Activated CD8-positive, alpha-beta memory T cell treated with anti-CD3 and anti-CD28 coated beads, Interleukin-2, amount 50 U/mL, for 1 hour (primary cell): ENCODE results near the gene TRAPPC2L.
"Not testable (repeated sequence)": the region's sequence is repeated elsewhere in the genome, so short reads cannot be mapped to it uniquely, and the experiment has no call there.

Source experiments
- DNase-seq: peaks from one replicate; pipeline ENCODE4 v3.0.0-alpha.2; 2020; ENCODE audit errors: extremely low read depth

The TRAPPC2L gene

GRCh38 chr16:88818575-88818874 lies 38.4 kb upstream of the TRAPPC2L start:
- DNase-seq: no peak

DNA sequence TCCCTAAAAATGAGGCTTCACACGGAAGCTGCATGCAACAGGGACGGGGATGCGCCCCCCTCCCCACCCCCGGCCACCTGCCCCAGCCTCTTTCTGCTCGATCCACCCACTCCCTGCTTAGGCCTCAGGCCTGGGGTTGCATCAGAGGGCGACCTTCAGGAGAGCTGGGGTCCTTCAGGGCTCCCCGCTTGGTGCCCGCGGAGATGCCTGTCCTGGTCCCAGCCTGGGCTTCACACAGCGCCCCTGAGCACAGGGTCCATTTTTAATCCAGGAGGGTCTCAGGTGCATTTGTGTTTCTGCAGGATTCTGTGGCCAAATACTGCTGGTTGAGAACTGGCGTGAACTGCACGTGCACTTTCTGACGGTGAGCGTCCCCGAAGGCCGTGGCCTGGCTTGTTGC lies 37.8 kb upstream of the TRAPPC2L start:
- DNase-seq: no peak

- no peak for DNase-seq
These were observed 36.4 kb upstream of the TRAPPC2L start for GRCh38 chr16:88820385-88821025.

DNA sequence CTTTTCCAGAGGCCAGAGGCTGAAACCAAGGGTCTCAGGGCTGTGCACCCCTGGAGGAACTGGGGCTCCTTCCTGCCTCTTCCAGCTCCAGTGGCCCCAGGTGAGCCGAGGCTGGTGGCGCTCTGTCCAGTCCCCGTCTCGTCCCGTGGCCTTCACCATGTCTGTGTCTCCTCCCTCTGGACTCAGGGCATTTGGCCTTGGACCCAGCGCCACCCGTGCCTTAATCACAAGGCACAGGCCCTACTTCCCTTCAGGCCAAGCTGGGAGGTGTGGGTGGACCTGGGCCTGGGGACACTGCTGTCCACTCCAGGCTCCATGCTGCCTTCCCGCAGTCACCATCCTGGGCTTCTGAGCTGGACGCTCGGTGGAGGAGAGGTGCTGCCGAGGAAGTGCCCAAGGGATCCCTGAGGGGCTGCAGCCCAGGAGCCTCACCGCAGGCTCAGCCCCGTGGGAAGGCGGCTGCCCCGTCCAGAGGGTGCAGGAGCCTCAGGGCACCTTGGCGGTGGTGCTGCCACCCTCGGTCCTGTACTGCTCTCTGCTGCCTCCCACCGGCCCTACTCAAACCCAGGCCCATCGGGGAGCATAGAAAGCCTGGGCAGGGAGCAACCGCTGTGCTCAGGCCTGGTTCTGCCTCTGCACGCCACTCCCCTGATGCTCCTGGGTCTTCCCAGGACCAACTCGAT lies 35.6 kb upstream of the TRAPPC2L start:
- no peak for DNase-seq

DNA sequence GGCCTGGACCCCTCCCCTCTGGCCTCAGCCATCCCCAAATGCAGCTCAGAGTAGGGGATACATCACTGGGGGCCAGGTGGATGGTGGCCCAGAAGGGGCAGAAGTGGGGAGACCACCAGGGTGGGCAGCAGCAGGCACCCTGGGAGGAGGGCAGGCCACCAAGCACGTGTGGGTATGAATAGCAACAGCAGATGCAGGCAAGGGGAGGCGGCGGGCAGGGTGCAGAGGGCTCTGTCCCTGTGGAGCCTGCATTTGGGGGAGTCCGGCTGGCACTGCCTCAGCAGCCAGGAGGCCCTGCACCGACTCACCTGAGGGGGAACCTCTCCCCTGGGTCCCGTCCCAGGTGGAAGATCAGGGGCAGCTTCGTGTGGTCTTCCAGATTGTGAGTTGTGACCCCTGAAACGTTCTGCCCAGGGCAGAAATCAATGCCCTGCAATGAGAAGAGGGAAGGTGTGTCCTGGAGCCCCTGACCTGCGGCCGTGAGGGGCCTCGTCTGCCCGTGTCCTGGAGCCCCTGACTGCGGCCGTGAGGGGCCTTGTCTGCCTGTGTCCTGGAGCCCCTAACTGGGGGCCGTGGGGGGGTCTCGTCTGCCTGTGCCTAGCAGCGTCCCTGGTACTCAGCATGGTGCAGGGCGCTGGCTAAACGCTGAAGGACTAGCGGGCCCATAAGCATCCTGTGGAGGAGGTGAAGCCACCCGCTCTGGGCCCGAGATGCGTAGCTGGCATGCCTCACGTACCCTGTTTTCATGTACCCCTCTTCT lies 34.5 kb upstream of the TRAPPC2L start:
- DNase-seq: no peak

DNA sequence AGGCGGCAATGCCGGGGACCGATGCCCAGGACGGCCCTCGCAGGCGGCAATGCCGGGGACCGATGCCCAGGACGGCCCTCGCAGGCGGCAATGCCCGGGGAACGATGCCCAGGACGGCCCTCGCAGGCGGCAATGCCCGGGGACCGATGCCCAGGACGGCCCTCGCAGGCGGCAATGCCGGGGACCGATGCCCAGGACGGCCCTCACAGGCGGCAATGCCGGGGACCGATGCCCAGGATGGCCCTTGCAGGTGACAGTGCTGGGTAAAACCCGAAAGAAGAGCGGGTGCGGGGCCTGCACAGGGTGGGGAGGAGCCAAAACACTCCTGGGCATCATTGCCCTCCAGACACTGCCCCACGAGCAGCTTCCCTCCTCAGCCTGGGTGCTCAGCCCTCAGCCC lies 33.3 kb upstream of the TRAPPC2L start:
- not testable (repeated sequence) for DNase-seq

DNA sequence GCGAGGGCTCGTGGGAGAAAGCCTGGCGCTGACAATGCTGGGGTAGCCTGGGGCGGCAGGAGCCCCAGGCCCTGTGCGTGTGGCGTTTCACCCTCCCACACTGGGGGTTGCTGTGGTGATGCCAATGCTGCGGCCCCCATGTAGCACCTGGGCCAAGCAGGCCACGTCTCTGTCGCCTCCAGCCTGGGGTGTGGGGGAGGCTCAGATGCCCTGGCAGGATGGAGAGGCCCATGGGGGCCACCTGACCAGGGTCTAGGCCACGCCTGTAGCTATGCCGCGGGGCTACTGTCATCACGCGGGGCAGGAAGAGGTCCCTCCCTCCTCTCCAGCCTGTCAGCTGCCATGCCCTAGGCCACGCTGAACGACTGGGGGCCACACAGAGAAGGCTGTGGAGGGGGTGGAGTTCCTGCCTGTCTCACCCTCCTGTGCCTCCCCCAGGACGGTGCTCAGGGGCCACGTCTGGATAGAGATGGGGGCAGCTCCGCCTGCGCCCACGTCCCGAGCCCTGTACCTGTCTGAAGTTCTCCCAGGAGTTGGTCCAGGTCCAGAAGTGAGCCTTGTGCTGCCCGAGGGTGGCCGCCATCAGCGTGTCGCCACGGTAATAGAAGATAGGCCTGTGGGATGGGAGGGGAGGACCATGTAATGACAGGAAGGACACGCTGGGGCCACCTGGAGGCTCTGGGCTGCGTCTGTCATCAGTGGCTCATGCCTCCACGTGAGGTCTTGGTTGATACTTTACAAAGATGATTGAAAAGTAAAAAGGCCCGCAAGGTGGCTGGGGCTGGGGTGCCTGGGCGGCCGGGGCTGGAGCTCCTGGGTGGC lies 32.5 kb upstream of the TRAPPC2L start:
- DNase-seq: no peak

DNA sequence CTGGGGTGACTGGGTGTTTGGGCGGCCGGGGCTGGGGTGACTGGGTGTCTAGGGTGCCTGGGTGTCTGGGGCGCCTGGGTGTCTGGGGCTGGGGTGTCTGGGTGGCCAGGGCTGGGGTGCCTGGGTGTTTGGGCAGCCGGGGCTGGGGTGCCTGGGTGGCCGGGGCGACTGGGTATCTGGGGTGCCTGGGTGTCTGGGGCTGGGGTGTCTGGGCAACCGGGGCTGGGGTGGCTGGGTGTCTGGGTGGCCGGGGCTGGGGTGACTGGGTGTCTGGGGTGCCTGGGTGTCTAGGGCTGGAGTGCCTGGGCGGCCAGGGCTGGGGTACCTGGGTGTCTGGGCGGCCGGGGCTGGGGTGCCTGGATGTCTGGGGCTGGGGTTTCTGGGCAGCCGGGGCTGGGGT lies 31.8 kb upstream of the TRAPPC2L start:
- DNase-seq: no peak

GRCh38 chr16:88826070-88826840 lies 30.7 kb upstream of the TRAPPC2L start:
- no peak for DNase-seq

- no peak for DNase-seq
These were observed 29.2 kb upstream of the TRAPPC2L start for GRCh38 chr16:88827727-88828126.

GRCh38 chr16:88828711-88829110 lies 28.2 kb upstream of the TRAPPC2L start:
- DNase-seq: no peak

- DNase-seq: no peak
These were observed 26.7 kb upstream of the TRAPPC2L start for GRCh38 chr16:88830258-88830657.

- DNase-seq: no peak
These were observed 26.1 kb upstream of the TRAPPC2L start for GRCh38 chr16:88830783-88831182.

DNA sequence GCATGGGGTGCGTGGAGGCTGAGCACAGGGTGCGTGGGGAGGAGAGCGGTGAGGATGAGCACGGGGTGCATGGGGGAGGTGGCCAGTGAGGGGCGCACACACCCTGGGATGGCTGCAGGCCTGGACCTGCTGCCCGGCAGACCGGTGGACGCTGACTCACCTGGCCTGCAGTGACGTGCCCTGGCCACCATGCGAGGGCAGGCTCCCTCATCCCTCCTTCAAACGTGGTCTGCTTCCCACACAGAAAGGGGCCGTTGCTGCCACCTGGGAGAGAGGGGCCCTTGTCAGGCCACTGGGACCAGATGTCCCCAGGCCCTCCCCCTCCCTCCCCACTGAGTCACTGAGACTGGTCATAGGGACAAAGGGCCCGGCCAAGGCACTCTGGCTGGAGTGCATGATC lies 25.1 kb upstream of the TRAPPC2L start:
- no peak for DNase-seq

GRCh38 chr16:88833086-88833485 lies 23.8 kb upstream of the TRAPPC2L start:
- DNase-seq: no peak

GRCh38 chr16:88834670-88835069 lies 22.3 kb upstream of the TRAPPC2L start:
- no peak for DNase-seq

GRCh38 chr16:88835383-88835782 lies 21.5 kb upstream of the TRAPPC2L start:
- DNase-seq: no peak

DNA sequence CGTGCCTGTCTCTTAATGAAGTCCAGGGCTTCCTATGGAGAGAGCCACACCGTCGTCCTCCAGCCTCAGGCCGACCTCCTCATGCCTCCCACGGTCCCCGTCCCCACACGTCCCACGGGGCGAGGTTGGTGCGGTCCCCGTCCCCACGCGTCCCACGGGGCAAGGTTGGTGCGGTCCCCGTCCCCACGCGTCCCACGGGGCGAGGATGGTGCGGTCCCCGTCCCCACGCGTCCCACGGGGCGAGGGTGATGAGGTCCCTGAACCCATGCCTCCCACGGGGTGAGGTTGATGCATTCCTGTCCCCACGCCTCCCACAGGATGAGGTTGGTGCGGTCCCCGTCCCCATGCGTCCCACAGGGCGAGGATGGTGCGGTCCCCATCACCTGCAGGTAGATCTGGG lies 21.1 kb upstream of the TRAPPC2L start:
- DNase-seq: no peak

DNA sequence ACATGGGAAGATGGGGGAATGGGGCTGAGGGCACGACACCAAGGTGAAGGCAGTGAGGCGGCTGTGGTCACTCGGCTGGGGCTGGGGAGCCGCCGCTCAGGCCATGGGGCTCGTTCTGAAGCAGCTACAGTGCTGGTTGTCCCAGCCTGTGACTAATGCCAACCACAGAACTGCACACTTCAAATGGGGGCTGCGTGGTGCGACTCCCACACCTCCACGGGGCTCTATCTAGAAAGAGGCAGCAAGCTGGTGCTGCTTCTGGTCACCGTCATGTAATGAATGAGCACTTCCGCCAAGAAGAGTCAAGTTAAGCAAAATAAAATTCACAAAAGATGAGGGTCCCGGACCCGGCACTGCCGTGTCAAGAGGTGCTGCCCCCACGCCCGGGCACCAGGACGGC lies 20.1 kb upstream of the TRAPPC2L start:
- DNase-seq: no peak

GRCh38 chr16:88837806-88838205 lies 19.1 kb upstream of the TRAPPC2L start:
- no peak for DNase-seq

GRCh38 chr16:88838566-88838965 lies 18.4 kb upstream of the TRAPPC2L start:
- no peak for DNase-seq
